Mesendoderm (in vitro differentiated cells): ENCODE measurements around the gene VEGFB.

ENCODE experiments used
- DNase-seq: peaks from one replicate; pipeline ENCODE4 v3.0.0; 2013
- H2AK5ac ChIP-seq: 2 replicates; pipeline ENCODE4 v1.6.1; 2013; ENCODE audit warnings: low read length, inconsistent platforms
- H2BK120ac ChIP-seq: 2 replicates; pipeline ENCODE4 v1.6.1; 2013; ENCODE audit warnings: low read depth, mild to moderate bottlenecking, low read length, moderate library complexity, mixed read lengths
- H2BK15ac ChIP-seq: replicated peaks from 2 replicates; pipeline ENCODE4 v1.6.1; 2013; ENCODE audit warnings: low read depth, mild to moderate bottlenecking, moderate library complexity
- H2BK5ac ChIP-seq: 2 replicates; pipeline ENCODE4 v1.6.1; 2013; ENCODE audit warnings: low read length, inconsistent platforms
- H3K18ac ChIP-seq: 2 replicates; pipeline ENCODE4 v1.6.1; 2013; ENCODE audit warnings: mild to moderate bottlenecking, low read length, mixed read lengths
- H3K23ac ChIP-seq: one replicate; pipeline ENCODE4 v1.6.1; 2013; ENCODE audit warnings: low read length
- H3K27ac ChIP-seq: 2 replicates; pipeline ENCODE4 v1.5.1; 2013; ENCODE audit warnings: low read depth, mild to moderate bottlenecking, inconsistent platforms, low read length, moderate library complexity
- H3K27me3 ChIP-seq: 2 replicates; pipeline ENCODE4 v1.6.1; 2013; ENCODE audit warnings: low read length, control low read depth, mild to moderate bottlenecking, inconsistent platforms; ENCODE audit not compliant: insufficient read depth, poor library complexity
- H3K36me3 ChIP-seq: 2 replicates; pipeline ENCODE4 v1.6.1; 2013; ENCODE audit warnings: low read length, inconsistent platforms; ENCODE audit not compliant: control insufficient read depth, insufficient read depth
- H3K4ac ChIP-seq: one replicate; pipeline ENCODE4 v1.6.1; 2013; ENCODE audit warnings: low read depth, mild to moderate bottlenecking, low read length, moderate library complexity
- H3K4me1 ChIP-seq: 2 replicates; pipeline ENCODE4 v1.6.1; 2013; ENCODE audit warnings: low read depth, low read length, inconsistent platforms; ENCODE audit not compliant: control insufficient read depth
- H3K4me2 ChIP-seq: 2 replicates; pipeline ENCODE4 v1.6.1; 2013; ENCODE audit warnings: low read length
- H3K4me3 ChIP-seq: 2 replicates; pipeline ENCODE4 v1.5.1; 2013; ENCODE audit warnings: mild to moderate bottlenecking, low read length
- H3K56ac ChIP-seq: one replicate; pipeline ENCODE4 v1.6.1; 2013; ENCODE audit warnings: low read length
- H3K79me1 ChIP-seq: 2 replicates; pipeline ENCODE4 v1.6.1; 2013; ENCODE audit warnings: low read length, inconsistent platforms
- H3K79me2 ChIP-seq: 2 replicates; pipeline ENCODE4 v1.6.1; 2013; ENCODE audit warnings: mild to moderate bottlenecking, low read length; ENCODE audit not compliant: control insufficient read depth, insufficient read depth
- H3K9ac ChIP-seq: 2 replicates; pipeline ENCODE4 v1.6.1; 2013; ENCODE audit warnings: low read length, inconsistent platforms
- H4K5ac ChIP-seq: one replicate; pipeline ENCODE4 v1.6.1; 2013; ENCODE audit warnings: low read length
- H4K8ac ChIP-seq: one replicate; pipeline ENCODE4 v1.6.1; 2013; ENCODE audit warnings: low read depth, mild to moderate bottlenecking, control low read depth, low read length, moderate library complexity
- WGBS: extraction: QIAGEN DNeasy Blood & Tissue Kit; methylation state at CpG from one replicate; pipeline ENCODE4 v1.1.7; 2013; ENCODE audit warnings: low lambda C conversion rate, missing lambda C conversion rate; ENCODE audit not compliant: insufficient coverage; ENCODE audit errors: extremely low coverage; 5-methylcytosine and 5-hydroxymethylcytosine counted together

VEGFB gene

GRCh38 chr11:64224151-64224890 lies 10.1 kb upstream of the VEGFB start:
- Histone ChIP-seq H3K79me1 (peaks cover 4% of the 10 kb centered on the region), H3K4me2 (no peak overlapping the region), H3K4me1 (peaks cover 2% of the 10 kb centered on the region), H3K9ac (no peak overlapping the region), H3K18ac (no peak overlapping the region), H3K4ac (no peak overlapping the region), H3K23ac (no peak overlapping the region), H3K36me3 (no peaks in the 10 kb centered on the region), H4K5ac (no peak overlapping the region), H2AK5ac (no peak overlapping the region), H2BK120ac (no peak overlapping the region), H3K27me3 (no peaks in the 10 kb centered on the region), H2BK5ac (no peak overlapping the region), H4K8ac (no peak overlapping the region), H3K79me2 (no peaks in the 10 kb centered on the region), H3K27ac (no peak overlapping the region), H3K4me3 (no peak overlapping the region), H3K56ac (no peak overlapping the region), H2BK15ac (no peak overlapping the region)
- DNase-seq: no peak
- WGBS: no CpG with 5 or more reads among the region's 17 CpGs

GRCh38 chr11:64224891-64225607 lies 9.3 kb upstream of the VEGFB start:
- H2BK120ac ChIP-seq: no peak overlapping the region
- no peak overlapping the region for H4K8ac ChIP-seq

GRCh38 chr11:64225608-64226506 lies 8.5 kb upstream of the VEGFB start, which contains the start of the genes NUDT22 and TRPT1:
TSS of gene NUDT22 (plus strand) at chr11:64226274. CDS start at chr11:64226653, 379 bp downstream.
TSS of gene TRPT1 (minus strand) at chr11:64226186. CDS start at chr11:64225860, 326 bp downstream.
- Histone ChIP-seq H3K4ac (peak within 1 kb of the TSS; percentile 25), H3K79me2 (no peaks in the 10 kb centered on the region), H4K5ac (no peak within 1 kb of the TSS), H3K27me3 (no peaks in the 10 kb centered on the region), H3K4me1 (peaks cover 2% of the 10 kb centered on the region), H2AK5ac (no peak within 1 kb of the TSS), H2BK15ac (no peak within 1 kb of the TSS), H3K9ac (peak within 1 kb of the TSS; percentile 96), H3K18ac (peak within 1 kb of the TSS; percentile 44), H4K8ac (peak within 1 kb of the TSS; percentile 41), H2BK120ac (no peak within 1 kb of the TSS), H3K79me1 (peaks cover 4% of the 10 kb centered on the region), H3K23ac (peak within 1 kb of the TSS; percentile 29), H3K36me3 (no peaks in the 10 kb centered on the region), H3K27ac (peak within 1 kb of the TSS; percentile 45), H2BK5ac (peak within 1 kb of the TSS; percentile 80), H3K56ac (peak within 1 kb of the TSS; percentile 97), H3K4me2 (peak within 1 kb of the TSS; percentile 83), H3K4me3 (peak within 1 kb of the TSS; percentile 77)
- no CpG with 5 or more reads among the region's 54 CpGs for WGBS
- DNase-seq: peak; percentile 85

More at GRCh38 chr11:64224891-64225607, 9.3 kb upstream of the VEGFB start:
- Histone ChIP-seq H3K4me3 (no peak overlapping the region), H3K4me1 (peaks cover 2% of the 10 kb centered on the region), H3K79me2 (no peaks in the 10 kb centered on the region), H3K18ac (no peak overlapping the region), H3K27ac (peak overlapping the region; percentile 17), H3K79me1 (peaks cover 4% of the 10 kb centered on the region), H3K36me3 (no peaks in the 10 kb centered on the region), H4K5ac (no peak overlapping the region), H3K23ac (no peak overlapping the region), H3K9ac (peak overlapping the region; percentile 93), H2AK5ac (no peak overlapping the region), H3K56ac (peak overlapping the region; percentile 52), H3K27me3 (no peaks in the 10 kb centered on the region), H3K4ac (no peak overlapping the region), H2BK15ac (no peak overlapping the region), H2BK5ac (no peak overlapping the region), H3K4me2 (peak overlapping the region; percentile 83)
- WGBS: no CpG with 5 or more reads among the region's 22 CpGs
- DNase-seq: no peak

GRCh38 chr11:64226507-64227051 lies 7.8 kb upstream of the VEGFB start:
- no peak overlapping the region for H4K5ac ChIP-seq
- H3K18ac ChIP-seq: peak overlapping the region; percentile 44
- no CpG with 5 or more reads among the region's 26 CpGs for WGBS
- no peaks in the 10 kb centered on the region for H3K36me3 ChIP-seq
- H2AK5ac ChIP-seq: no peak overlapping the region
- peak overlapping the region; percentile 6 for H2BK5ac ChIP-seq
- no peak overlapping the region for H3K27ac ChIP-seq
- no peak overlapping the region for H3K4ac ChIP-seq
- H3K4me2 ChIP-seq: peak overlapping the region; percentile 55
- peak overlapping the region; percentile 77 for H3K4me3 ChIP-seq
- H4K8ac ChIP-seq: no peak overlapping the region
- no peak overlapping the region for H2BK15ac ChIP-seq
- peaks cover 4% of the 10 kb centered on the region for H3K79me1 ChIP-seq
- H3K23ac ChIP-seq: peak overlapping the region; percentile 29
- H3K56ac ChIP-seq: peak overlapping the region; percentile 89
- H3K79me2 ChIP-seq: no peaks in the 10 kb centered on the region
- H3K4me1 ChIP-seq: peaks cover 4% of the 10 kb centered on the region
- peak overlapping the region; percentile 96 for H3K9ac ChIP-seq
- H3K27me3 ChIP-seq: no peaks in the 10 kb centered on the region
- no peak for DNase-seq
- H2BK120ac ChIP-seq: no peak overlapping the region

GRCh38 chr11:64227405-64227956 lies 6.9 kb upstream of the VEGFB start:
- Histone ChIP-seq H3K18ac (no peak overlapping the region), H3K79me1 (peaks cover 4% of the 10 kb centered on the region), H3K4me3 (no peak overlapping the region), H3K4me2 (no peak overlapping the region), H3K9ac (peak overlapping the region; percentile 2), H3K79me2 (no peaks in the 10 kb centered on the region), H2BK15ac (no peak overlapping the region), H3K4me1 (peaks cover 4% of the 10 kb centered on the region), H3K56ac (peak overlapping the region; percentile 58), H3K4ac (no peak overlapping the region), H2BK5ac (no peak overlapping the region), H3K36me3 (no peaks in the 10 kb centered on the region), H2BK120ac (no peak overlapping the region), H4K8ac (no peak overlapping the region), H3K27ac (no peak overlapping the region), H3K23ac (no peak overlapping the region), H2AK5ac (no peak overlapping the region), H4K5ac (no peak overlapping the region), H3K27me3 (no peaks in the 10 kb centered on the region)
- WGBS: no CpG with 5 or more reads among the region's 3 CpGs
- DNase-seq: no peak
